HG03442 (cell line): ENCODE measurements around the gene TAF1B.

Source experiments
- ATAC-seq: cut with Tn5 transposase; IDR thresholded peaks from one replicate; pipeline ENCODE4 v1.9.1; 2021; ENCODE audit warnings: mild to moderate bottlenecking, moderate library complexity; ENCODE audit not compliant: unreplicated experiment

Gene TAF1B

GRCh38 chr2:9961013-9961412 is 117.7 kb downstream of the TAF1B start:
- no peak for ATAC-seq

DNA sequence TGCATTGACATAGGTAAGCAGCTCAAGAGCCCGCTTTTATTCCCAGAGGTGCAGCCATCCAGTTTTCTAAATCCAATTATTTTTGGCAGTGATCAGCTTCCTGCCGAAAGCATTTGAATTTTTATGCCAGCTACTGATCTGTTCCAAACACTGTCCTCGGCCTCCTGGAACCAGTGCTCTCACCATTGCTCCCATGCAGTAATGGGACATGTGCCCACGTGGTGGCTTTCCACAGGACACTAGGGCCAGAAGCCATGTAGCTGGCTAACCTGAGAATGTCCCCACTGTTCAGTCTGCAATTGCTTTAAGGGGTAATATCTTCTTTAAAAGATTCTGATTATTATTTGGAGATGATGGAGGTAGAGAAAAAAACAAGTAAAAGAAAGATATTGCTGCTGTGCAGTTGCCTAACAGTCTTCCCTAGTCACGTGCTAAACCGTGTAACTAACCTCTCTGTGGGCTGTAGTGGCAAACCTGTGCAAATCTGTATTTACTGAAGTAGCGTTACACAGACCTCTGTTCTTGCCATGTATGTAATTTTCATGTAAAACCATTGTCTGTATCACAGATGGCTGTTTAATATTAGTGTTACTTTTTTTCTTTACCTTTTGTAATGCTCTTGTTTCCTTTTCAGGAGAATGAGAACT is 121.2 kb downstream of the TAF1B start:
- no peak for ATAC-seq

DNA sequence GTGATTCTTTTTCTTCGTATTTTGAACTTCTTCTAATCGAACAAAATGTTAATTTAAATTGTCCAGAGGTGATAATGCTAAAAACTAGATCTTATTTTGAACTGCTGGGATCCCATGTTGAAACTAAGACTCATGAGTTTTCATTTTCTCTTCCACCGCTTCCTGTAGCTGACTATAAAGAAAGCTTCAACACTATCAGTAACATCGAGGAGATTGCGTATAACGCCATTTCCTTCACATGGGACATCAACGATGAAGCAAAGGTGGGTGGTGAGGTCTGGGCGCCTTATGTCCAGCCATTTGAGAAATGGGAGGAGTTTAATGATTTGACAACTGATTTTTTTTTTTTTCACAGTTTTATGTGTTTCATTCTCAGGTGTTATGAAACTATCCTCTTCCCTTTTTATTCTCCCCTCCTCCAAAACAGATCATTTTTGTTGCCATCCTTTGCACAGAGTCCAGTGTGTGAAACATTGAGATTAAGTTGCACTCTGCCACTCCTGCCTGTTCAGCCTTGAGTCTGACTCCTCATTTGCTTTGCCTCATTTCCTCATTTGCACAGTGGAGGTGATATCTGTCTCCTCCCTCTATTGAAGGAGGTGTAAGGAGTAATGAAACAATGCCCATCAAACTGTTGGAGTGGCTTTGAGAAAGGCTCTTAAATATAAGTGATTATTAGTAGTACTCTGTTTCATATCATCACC is 122.0 kb downstream of the TAF1B start:
- no peak for ATAC-seq

DNA sequence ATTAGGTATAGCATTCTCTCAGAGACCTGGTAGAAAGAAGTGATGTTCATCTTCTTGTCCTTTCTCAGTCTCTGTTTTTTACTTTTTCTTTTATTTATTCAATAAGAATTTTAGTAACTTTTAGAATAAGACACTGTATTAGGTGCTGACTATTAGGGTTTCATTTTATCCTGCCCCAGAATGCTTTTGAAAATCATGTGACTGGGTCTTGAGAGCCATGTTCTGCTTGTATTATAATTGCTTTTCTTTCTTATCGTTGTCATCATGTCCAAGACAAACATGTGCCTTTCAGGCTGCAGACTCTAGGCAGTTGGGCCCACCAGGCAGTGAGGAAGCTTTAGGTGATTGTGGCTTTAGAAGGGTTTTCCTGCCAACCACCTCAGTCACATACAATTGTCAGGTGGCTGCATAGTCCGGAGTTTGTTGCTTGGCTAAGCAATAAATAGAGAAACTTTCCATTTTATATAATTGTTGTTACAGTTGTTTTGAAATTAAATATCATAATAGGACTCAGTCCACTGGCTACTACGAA is 123.3 kb downstream of the TAF1B start:
- no peak for ATAC-seq

DNA sequence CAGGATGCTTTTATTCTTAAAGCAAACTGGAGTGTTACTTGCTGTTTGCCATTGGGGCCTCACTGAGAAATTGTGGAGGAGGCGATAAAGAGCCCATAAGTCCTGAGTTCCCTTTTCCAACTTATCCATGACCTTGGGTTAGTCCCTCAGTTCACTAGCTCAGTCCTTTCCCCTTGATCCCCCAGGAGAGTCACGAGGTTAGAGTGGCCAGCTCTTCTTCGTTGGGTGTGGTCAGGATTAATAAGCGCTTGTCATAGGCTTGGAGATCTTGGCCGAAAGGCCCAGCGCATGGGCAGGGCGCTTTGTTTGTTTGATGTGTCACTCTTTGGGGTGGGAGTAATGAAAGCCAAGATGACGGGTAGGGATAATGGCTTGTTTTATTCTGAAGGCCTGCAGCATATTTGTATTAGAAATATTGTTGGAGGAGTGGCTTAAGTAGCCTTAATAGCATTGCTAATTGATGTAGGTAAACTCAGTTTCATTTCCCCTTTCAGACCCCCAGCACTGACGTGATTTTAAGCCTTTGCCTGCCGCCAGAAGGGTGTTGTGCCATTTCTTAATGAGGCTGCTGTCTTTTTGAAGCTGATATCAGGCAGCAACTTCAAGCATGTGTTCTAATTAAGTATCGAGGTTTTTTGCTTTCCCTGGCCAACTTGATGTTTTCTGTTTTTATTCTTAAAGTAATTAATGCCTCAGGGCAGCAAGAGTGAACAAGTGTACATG is 123.9 kb downstream of the TAF1B start:
- ATAC-seq = no peak

- ATAC-seq = no peak
Measured at GRCh38 chr2:9968553-9969497, 125.6 kb downstream of the TAF1B start.

GRCh38 chr2:9970200-9971044 is 127.1 kb downstream of the TAF1B start:
- no peak for ATAC-seq

DNA sequence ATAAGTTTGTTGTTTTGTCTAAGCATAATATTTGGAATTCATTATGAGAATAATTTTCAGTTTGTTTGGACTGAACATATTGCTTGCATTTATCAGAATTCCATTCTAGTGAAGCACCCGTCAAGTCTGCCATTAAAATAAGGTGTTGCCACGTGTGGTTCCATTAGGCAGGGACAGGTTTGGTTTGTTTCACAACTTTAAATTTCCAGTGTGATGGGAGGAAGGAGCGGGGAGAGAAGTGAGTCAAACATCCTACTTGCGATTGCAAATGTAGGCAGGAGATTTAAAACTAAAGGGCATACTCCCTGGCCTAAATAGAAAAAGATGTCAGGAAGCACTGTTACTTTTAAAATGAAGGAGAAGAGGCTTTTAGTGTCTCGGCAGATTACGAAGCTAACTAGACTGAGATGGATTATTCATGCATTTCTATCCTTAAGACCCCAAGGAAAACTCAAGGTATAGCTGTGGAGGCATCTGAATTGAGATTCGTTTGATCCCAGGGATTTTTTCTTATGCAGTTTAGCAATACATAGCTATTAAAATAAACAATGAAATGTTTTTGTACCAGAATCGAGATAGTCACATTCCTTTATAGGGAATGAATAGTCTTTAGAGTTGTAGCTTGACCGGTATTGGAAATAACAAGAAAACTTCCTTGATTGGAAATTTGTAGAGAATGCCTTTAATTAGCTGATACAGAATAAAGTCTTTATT is 128.0 kb downstream of the TAF1B start:
- no peak for ATAC-seq

GRCh38 chr2:9971890-9972289 is 128.6 kb downstream of the TAF1B start:
- ATAC-seq = no peak

DNA sequence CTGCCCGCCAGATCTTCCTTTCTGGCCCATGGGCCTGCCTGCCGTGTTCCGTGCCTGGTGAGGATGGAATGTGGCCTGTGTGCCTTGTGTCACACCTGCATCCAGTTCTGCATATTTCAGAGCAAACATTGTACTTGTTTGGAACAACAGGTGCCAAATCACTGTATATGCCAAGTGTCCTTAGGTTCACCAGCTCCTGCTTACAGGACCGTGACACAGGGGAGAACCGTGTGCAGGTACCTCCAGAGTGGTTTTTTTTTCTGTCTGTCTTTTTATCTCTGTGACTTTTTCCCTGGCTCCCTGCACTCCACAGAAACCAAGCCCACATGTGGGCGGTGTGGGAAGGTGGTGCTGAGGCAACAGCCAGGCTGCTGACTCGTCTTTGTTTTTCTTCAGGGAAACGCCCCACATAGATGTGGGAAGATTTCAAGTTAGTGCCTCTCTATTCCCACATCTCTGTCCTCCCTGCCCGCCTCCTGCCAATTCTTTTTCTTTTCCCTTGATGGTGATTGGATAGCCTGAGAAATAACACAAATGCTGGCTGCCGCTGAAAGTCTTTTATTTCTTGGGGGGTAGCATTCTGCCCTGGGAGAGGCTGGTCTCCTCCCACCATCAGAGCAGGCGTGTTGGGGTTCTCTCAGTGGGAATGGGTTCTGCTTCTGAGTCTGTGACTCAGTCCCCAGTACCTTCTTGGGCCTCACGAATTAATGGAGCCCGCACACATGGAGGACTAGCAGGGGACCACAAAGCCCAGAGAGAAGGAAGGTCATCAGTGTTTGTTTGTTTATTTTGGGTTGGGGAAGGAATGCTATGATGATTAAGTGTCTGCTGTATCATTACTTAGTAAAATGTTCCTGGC is 129.6 kb downstream of the TAF1B start:
- no peak for ATAC-seq

- ATAC-seq = no peak
Measured at GRCh38 chr2:9973690-9974089, 130.4 kb downstream of the TAF1B start.

- ATAC-seq = no peak
Measured at GRCh38 chr2:9974343-9974742, 131.1 kb downstream of the TAF1B start.

- no peak for ATAC-seq
Measured at GRCh38 chr2:9975328-9975727, 132.1 kb downstream of the TAF1B start.

GRCh38 chr2:9975805-9976447 is 132.7 kb downstream of the TAF1B start:
- no peak for ATAC-seq

GRCh38 chr2:9979977-9980376 is 136.7 kb downstream of the TAF1B start:
- ATAC-seq = no peak

GRCh38 chr2:9980520-9980919 is 137.2 kb downstream of the TAF1B start:
- no peak for ATAC-seq

DNA sequence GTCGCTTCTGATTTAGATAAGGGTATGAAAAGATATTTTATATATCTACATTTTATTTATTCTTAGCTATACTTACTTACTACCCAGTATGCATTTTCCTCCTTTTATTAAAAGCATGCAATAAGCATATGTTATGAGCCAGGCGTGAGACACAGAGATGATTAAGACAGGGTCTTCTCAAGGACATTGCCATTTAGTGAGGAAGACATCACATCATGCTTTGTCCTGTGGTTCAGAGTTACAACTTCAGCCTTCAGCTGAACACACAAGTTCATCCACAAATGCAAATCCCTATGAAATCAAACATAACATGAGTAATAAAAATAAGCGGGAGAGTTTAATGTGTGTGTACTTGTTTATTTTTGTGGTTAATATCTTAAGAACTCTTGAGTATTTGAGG is 138.4 kb downstream of the TAF1B start:
- ATAC-seq = no peak

DNA sequence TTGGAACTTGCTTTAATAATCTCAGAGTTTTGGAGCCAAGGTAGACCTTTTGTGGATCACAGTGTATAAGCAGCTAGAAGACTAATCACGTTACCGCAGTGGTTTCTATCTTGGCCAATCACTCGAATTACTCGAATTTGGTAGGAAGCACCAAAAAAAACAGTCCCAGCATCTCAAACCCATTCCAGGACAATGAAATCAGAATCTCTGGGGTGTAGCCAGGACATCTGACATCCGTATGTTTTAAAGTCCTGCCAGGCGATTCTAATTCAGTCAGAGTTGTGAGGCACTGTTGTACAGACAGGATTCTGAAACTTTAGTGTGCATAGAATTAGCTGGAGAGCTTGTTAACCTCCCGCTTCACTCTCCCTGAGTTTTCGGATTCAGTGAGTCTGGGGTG is 139.0 kb downstream of the TAF1B start:
- no peak for ATAC-seq
